Tibial nerve (tissue), 4 donors: ENCODE measurements around the gene MYL9. TPM values are rescaled to one million over a fixed set of nuclear protein-coding genes. Genes with fewer than 3 reads are reported as not detected.

Experiments
- DNase-seq, 2 donors: peaks; one replicate each; pipeline ENCODE4 v3.0.0-alpha.2; 2019; ENCODE audit warnings: low spot score in 2 of 2
- H3K27ac ChIP-seq, 4 donors: fragments of 200-600 bp; sonication (generic) in 3 of 4; one replicate each; pipeline ENCODE4 v1.5.1; 2017 to 2019; ENCODE audit warnings: mild to moderate bottlenecking in 1 of 4
- H3K27me3 ChIP-seq, 2 donors: fragments of 200-600 bp; sonication (generic) in 1 of 2; one replicate each; pipeline versions ENCODE4 v1.5.1 to v1.6.0; 2017 to 2019
- H3K36me3 ChIP-seq, 3 donors: fragments of 200-600 bp; sonication (generic); one replicate each; pipeline ENCODE4 v1.5.1; 2018 to 2019
- H3K4me1 ChIP-seq, 4 donors: fragments of 200-600 bp; sonication (generic) in 3 of 4; one replicate each; pipeline ENCODE4 v1.5.1; 2017 to 2019
- H3K4me3 ChIP-seq, 4 donors: fragments of 200-600 bp; sonication (generic) in 3 of 4; one replicate each; pipeline ENCODE4 v1.5.1; 2017 to 2019; ENCODE audit warnings: mild to moderate bottlenecking in 1 of 4, moderate library complexity in 1 of 4
- H3K9me3 ChIP-seq, 4 donors: fragments of 200-600 bp; sonication (generic) in 3 of 4; one replicate each; pipeline ENCODE4 v1.5.1; 2017 to 2019
- EP300 ChIP-seq, 2 donors: sonication (generic); formaldehyde crosslinking; IDR thresholded peaks; one replicate each; pipeline ENCODE4 v1.6.1; 2017; ENCODE audit warnings: antibody characterized with exemption in 2 of 2, mild to moderate bottlenecking in 1 of 2
- POLR2A ChIP-seq, 2 donors: fragments of 450-650 bp; IDR thresholded peaks; one replicate each; pipeline ENCODE4 v1.6.1; 2017; ENCODE audit warnings: antibody characterized with exemption in 2 of 2, mild to moderate bottlenecking in 2 of 2, moderate library complexity in 2 of 2
- WGBS, 2 donors: methylation state at CpG; one replicate each; pipeline ENCODE4 v1.1.5; 2018; 5-methylcytosine and 5-hydroxymethylcytosine counted together
- total RNA-seq, 4 donors: library from RNA; depleted of rRNA; stranded (reverse); fragments of >200 nt; gene quantifications; one replicate each; pipeline ENCODE4 v1.1.0, GENCODE V29; 2016
- TF ChIP-seq, protein P1 (sequence below), 5 experiments: fragments of 200-600 bp in 3 of 5; fragments of 450-650 bp in 2 of 5; sonication (generic) in 3 of 5; IDR thresholded peaks; one replicate each; pipeline ENCODE4 v1.5.1; 2016 to 2019; ENCODE audit warnings: antibody characterized with exemption in 5 of 5, mild to moderate bottlenecking in 3 of 5, moderate library complexity in 2 of 5

MYL9 gene
- 100 to 1,000 TPM; 140 to 245 (median 219) TPM for total RNA-seq

DNA sequence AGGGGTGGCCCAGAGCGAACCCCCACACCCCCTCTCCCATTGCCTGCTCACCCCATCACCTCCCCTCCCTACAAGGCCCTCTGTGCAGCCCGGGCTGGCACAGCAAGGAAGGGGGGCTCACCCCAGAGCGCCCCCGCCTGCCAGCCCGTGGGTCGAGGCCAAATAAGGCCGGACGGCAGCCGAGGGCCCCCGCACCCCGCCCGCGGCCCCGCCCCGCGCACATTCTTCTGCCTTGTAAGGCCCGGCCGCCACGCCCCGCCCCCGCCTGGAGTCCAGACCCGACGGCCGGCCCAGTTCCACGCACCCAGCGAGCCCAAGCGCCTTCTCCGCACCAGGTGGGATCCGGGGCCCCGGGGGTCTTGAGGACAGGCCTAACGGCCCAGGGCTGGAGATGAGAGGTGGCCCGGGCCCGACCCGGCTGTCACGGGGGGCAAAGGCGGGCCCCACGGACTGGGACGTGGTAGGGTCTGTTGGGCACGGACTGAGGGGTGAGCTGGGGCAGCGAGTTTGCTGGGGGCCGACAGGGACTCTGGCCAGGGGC, at the start of gene MYL9:
TSS of gene MYL9 (plus strand) at position 293 of the 541 bp plus-strand sequence. CDS start 3,366 bp downstream, outside the sequence.
- TF ChIP-seq EP300 (IDR thresholded peaks at IDR 0.05) (peak in 1 of 2 donors; percentile 80), POLR2A (IDR thresholded peaks at IDR 0.05) (peak in 1 of 2 donors; percentile 80)
- TF ChIP-seq, protein P1, sequence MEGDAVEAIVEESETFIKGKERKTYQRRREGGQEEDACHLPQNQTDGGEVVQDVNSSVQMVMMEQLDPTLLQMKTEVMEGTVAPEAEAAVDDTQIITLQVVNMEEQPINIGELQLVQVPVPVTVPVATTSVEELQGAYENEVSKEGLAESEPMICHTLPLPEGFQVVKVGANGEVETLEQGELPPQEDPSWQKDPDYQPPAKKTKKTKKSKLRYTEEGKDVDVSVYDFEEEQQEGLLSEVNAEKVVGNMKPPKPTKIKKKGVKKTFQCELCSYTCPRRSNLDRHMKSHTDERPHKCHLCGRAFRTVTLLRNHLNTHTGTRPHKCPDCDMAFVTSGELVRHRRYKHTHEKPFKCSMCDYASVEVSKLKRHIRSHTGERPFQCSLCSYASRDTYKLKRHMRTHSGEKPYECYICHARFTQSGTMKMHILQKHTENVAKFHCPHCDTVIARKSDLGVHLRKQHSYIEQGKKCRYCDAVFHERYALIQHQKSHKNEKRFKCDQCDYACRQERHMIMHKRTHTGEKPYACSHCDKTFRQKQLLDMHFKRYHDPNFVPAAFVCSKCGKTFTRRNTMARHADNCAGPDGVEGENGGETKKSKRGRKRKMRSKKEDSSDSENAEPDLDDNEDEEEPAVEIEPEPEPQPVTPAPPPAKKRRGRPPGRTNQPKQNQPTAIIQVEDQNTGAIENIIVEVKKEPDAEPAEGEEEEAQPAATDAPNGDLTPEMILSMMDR (IDR thresholded peaks at IDR 0.05), result no peak
- DNase-seq, result peak; percentile 91 to 94
- 1 to 3% methylated on average over 24 to 29 of the region's 41 CpGs for WGBS, 2 donors
- peaks cover 0 to 66% (median 23%) of the 10 kb centered on the region in 4 donors for H3K4me1 ChIP-seq
- H3K27ac ChIP-seq, result peak within 1 kb of the TSS; percentile 87 to 98 (median 94)
- H3K36me3 ChIP-seq, result peaks cover 0 to 15% (median 0%) of the 10 kb centered on the region in 3 donors
- H3K4me3 ChIP-seq, result peak within 1 kb of the TSS; percentile 60 to 82 (median 70)
- H3K27me3 ChIP-seq, result no peaks in the 10 kb centered on the region
- no peaks in the 10 kb centered on the region for H3K9me3 ChIP-seq

DNA sequence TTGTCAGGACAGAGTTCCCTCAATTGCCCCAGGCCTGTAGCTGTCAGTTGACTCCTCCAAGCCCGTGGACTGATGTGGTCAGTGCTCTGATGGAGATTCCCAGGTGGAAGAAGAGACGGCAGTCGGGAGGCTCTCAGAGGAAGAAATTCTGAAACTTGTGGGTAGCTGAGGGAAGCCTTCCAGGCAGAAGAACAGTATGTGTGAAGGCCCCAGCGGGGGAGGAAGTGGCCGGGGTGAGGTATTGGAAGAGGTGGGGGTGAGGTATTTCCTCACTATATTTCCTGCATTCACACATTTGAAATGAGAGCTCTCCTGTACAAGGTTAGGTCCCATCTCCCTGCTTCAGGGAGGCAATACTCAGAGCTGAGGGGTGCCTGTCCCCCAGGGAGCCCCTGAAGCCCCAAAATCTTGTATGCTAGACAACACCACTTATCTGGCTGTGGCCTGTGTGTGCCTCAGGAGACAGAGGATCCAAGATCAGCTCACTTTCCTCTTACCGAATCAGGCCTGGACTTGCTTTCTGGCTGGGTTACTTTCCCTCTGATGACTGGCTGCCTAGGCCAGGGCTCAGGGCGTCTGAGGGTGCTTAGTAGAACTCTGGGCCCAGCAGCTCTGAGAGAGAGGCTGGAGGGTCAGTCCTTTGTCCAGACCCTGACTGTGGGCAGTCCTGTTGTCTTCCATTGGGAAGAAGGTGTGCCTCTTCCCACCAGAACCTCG, 49.3 kb upstream of the MYL9 start:
- no peak for TF ChIP-seq EP300 (IDR thresholded peaks at IDR 0.05)
- Histone ChIP-seq H3K4me1 (peaks cover 0 to 81% (median 40%) of the 10 kb centered on the region in 4 donors), H3K36me3 (peaks cover 0 to 13% (median 7%) of the 10 kb centered on the region in 3 donors), H3K27me3 (no peaks in the 10 kb centered on the region), H3K9me3 (no peaks in the 10 kb centered on the region), H3K27ac (peak overlapping the region; percentile 2 to 85 (median 75)), H3K4me3 (no peak overlapping the region)
- DNase-seq, result no peak
- 26 to 40% methylated on average over 8 of the region's 8 CpGs for WGBS, 2 donors

DNA sequence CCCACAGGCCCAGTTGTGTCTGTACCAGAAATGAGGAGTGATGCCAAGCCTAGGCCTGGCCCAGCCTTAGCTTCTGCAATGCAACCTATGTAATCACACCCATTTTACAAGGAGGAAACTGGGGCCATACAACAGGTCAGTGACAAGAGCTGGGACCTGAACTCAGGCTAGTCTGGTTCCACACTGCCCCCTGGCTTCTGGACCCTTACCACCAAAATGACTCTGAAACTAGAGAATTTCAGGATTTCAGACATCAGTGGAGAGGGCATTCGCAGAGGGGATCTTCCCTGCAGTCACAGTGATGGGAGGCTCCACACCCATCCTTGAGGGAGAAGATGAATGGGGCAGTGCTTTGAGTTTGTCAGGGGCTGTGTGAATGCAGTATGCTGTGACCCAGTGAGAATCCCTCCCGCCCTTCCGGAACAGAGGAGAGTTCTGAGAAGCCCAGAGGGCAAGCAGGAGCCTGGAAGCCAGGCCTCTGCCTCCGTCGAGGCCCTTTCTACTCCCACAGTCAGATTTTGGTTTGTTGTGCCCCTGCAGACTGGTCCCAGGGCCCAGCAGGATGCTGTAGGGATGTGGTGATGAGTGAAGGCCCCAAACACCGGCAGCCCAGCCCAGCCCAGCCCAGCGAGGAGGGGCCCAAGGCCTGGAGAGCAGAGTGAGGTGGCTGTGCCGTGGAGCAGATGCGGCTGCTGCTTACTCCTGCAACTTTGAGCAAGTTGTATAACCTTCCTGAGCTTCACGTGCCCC, 48.1 kb upstream of the MYL9 start:
- TF ChIP-seq POLR2A (IDR thresholded peaks at IDR 0.05), result no peak
- TF ChIP-seq EP300 (IDR thresholded peaks at IDR 0.05), result no peak
- TF ChIP-seq, protein P1 (IDR thresholded peaks at IDR 0.05), result peak; percentile 12 to 54 (median 25)
- Histone ChIP-seq H3K27me3 (no peaks in the 10 kb centered on the region), H3K9me3 (no peaks in the 10 kb centered on the region), H3K27ac (peak overlapping the region; percentile 54 to 85 (median 75)), H3K4me3 (no peak overlapping the region), H3K36me3 (peaks cover 0 to 25% (median 14%) of the 10 kb centered on the region in 3 donors), H3K4me1 (peaks cover 0 to 83% (median 39%) of the 10 kb centered on the region in 4 donors)
- WGBS, 2 donors, result 43 to 56% methylated on average over 4 to 10 of the region's 10 CpGs
- DNase-seq, result no peak

DNA sequence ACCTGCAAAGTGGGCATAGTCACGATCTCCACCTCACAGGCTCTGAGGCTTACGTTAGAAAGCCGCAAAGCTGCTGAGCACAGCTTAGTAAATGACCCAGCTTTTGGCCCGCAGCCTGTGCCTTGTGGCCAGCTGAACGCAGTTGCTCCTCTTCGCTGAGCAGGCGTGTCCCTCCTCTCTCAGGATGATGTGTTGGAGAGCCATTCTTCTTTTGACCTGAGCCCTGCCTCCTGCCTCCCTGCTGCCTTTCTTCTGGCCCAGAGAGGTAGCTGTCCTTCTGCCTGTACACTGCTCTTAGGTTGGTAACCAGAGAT, 47.6 kb upstream of the MYL9 start:
- TF ChIP-seq EP300 (IDR thresholded peaks at IDR 0.05) (peak; percentile 21 to 44), POLR2A (IDR thresholded peaks at IDR 0.05) (no peak)
- Histone ChIP-seq H3K27ac (peak overlapping the region; percentile 54 to 85 (median 75)), H3K4me1 (peaks cover 0 to 87% (median 39%) of the 10 kb centered on the region in 4 donors), H3K4me3 (no peak overlapping the region), H3K9me3 (no peaks in the 10 kb centered on the region), H3K27me3 (no peaks in the 10 kb centered on the region), H3K36me3 (peaks cover 0 to 30% (median 14%) of the 10 kb centered on the region in 3 donors)
- peak; percentile 54 to 70 for DNase-seq
- WGBS, 2 donors, result 27 to 60% methylated on average over 2 to 7 of the region's 7 CpGs

DNA sequence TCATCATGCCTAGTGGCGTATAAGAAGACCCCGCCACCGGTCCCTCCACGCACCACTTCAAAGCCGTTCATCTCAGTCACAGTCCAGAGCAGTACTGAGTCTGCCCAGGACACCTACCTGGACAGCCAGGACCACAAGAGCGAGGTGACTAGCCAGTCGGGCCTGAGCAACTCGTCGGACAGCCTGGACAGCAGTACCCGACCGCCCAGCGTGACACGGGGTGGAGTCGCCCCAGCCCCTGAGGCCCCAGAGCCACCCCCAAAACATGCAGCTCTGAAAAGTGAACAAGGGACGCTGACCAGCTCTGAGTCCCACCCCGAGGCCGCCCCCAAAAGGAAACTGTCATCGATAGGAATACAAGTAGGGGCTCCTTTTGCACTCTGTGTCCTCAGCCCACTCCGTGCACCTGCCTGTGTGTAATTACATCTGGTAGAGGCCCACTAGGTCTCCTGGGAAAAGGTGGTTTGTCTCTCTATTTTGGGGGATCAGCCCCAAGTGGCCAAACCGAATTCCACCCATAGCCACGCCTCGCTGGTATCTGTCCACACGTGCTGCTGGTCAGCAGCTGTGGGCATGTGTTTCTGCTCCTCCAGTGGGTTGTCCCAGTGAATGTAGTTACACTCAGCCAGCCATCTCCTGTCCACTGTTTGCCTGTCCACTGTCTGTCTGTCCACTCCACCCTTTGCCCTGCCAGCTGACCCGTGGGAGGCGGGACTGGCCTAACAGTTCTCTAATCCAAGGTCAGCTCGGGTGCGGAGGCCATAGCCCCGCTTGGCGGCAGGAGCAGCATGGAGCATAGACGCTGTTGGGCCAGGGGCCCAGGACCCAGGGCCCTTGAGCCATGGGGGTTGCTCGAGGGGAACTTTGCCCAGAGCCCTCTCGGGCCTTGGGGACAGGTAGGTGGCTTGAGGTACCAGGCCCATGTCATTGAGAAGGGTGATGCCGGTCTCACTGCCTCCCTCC, 44.3 kb upstream of the MYL9 start:
- peak overlapping the region in 2 of 4 donors; percentile 71 to 77 for H3K27ac ChIP-seq
- TF ChIP-seq POLR2A (IDR thresholded peaks at IDR 0.05), result no peak
- DNase-seq, result no peak
- 83 to 92% methylated on average over 27 to 33 of the region's 33 CpGs for WGBS, 2 donors
- H3K36me3 ChIP-seq, result peaks cover 0 to 62% (median 23%) of the 10 kb centered on the region in 3 donors
- H3K4me3 ChIP-seq, result no peak overlapping the region
- peaks cover 0 to 59% (median 26%) of the 10 kb centered on the region in 4 donors for H3K4me1 ChIP-seq
- H3K9me3 ChIP-seq, result no peaks in the 10 kb centered on the region
- no peaks in the 10 kb centered on the region for H3K27me3 ChIP-seq

DNA sequence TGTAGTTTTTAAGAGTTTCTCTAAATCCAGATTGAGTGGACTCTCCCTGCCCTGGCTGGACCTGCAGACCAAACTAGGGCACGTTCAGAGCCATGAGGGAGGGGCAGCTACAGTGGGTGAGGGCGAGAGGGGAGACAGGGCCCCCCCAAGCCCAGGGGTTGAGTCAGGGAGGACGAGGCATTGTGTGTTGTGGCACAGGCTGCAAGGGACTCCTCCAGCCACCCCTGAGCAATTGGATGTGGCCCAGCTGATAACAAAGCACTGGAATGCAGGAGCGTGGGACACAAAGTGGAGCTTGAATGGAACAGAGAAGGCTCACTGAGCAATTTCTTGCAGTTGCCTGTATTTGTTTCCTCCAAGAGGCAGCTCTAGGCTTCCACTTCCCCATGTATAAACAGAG, 43.5 kb upstream of the MYL9 start:
- Histone ChIP-seq H3K27ac (peak overlapping the region in 3 of 4 donors; percentile 15 to 77 (median 71)), H3K4me1 (peaks cover 0 to 50% (median 17%) of the 10 kb centered on the region in 4 donors)

More for the DNA sequence above, 43.5 kb upstream of the MYL9 start:
- H3K4me3 ChIP-seq, result no peak overlapping the region
- no peaks in the 10 kb centered on the region for H3K27me3 ChIP-seq
- 33 to 49% methylated on average over 4 of the region's 4 CpGs for WGBS, 2 donors
- peaks cover 0 to 68% (median 23%) of the 10 kb centered on the region in 3 donors for H3K36me3 ChIP-seq
- TF ChIP-seq EP300 (IDR thresholded peaks at IDR 0.05) (peak in 1 of 2 donors; percentile 11), POLR2A (IDR thresholded peaks at IDR 0.05) (no peak)
- TF ChIP-seq, protein P1 (IDR thresholded peaks at IDR 0.05), result no peak
- no peaks in the 10 kb centered on the region for H3K9me3 ChIP-seq
- no peak for DNase-seq
